Esophagus muscularis mucosa (tissue), 3 donors: Measurements from ENCODE around the gene INO80C.

Experiments used
- POLR2AphosphoS5 ChIP-seq, 2 donors: sonication (generic); formaldehyde crosslinking; IDR thresholded peaks; one replicate each; pipeline ENCODE4 v1.6.1; 2017; ENCODE audit warnings: antibody characterized with exemption in 2 of 2
- TF ChIP-seq, protein P1 (sequence below), 3 experiments: fragments of 200-600 bp in 2 of 3; fragments of 450-650 bp in 1 of 3; sonication (generic) in 2 of 3; IDR thresholded peaks; one replicate each; pipeline ENCODE4 v1.5.1; 2017 to 2019; ENCODE audit warnings: antibody characterized with exemption in 3 of 3, mild to moderate bottlenecking in 2 of 3, moderate library complexity in 1 of 3

DNA sequence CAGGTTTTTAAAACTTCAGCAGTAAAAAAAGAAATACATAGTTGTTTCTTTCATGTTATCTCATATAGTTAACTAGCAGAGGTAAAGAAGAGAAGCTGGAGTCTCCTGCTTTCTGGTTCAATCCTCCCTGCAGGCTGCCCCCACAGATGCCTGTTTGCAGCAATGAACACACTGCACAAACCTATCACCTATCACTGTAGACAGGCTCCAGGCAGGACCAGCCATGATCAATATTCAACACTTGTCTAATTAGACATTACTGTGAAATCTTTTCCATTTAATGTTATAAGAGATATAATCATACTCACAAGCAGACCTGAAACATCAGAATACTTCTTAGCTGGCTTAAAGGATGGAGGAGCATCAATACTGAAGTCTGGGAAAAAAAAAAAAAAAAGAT, 19.8 kb downstream of the INO80C start:
- TF ChIP-seq, protein P1, sequence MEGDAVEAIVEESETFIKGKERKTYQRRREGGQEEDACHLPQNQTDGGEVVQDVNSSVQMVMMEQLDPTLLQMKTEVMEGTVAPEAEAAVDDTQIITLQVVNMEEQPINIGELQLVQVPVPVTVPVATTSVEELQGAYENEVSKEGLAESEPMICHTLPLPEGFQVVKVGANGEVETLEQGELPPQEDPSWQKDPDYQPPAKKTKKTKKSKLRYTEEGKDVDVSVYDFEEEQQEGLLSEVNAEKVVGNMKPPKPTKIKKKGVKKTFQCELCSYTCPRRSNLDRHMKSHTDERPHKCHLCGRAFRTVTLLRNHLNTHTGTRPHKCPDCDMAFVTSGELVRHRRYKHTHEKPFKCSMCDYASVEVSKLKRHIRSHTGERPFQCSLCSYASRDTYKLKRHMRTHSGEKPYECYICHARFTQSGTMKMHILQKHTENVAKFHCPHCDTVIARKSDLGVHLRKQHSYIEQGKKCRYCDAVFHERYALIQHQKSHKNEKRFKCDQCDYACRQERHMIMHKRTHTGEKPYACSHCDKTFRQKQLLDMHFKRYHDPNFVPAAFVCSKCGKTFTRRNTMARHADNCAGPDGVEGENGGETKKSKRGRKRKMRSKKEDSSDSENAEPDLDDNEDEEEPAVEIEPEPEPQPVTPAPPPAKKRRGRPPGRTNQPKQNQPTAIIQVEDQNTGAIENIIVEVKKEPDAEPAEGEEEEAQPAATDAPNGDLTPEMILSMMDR (IDR thresholded peaks at IDR 0.05): no peak
- no peak for TF ChIP-seq POLR2AphosphoS5 (IDR thresholded peaks at IDR 0.05)
